Neural progenitor cell (in vitro differentiated cells): ENCODE measurements around the gene HSD11B1L. TPM values are rescaled to one million over a fixed set of nuclear protein-coding genes. Genes with fewer than 3 reads are reported as not detected.

Source experiments
- DNase-seq: peaks from one replicate; pipeline ENCODE4 v3.0.0-alpha.2; 2016; ENCODE audit warnings: low spot score
- H2AFZ ChIP-seq: fragments of 200-600 bp; sonication (generic); replicated peaks from 2 replicates; pipeline ENCODE4 v1.6.1; 2016; ENCODE audit warnings: antibody characterized with exemption
- H3F3A ChIP-seq: fragments of 200-600 bp; sonication (generic); 2 replicates; pipeline ENCODE4 v1.6.1; 2016; ENCODE audit warnings: antibody characterized with exemption, low read depth
- H3K27ac ChIP-seq: fragments of 200-600 bp; sonication (generic); 2 replicates; pipeline ENCODE4 v1.5.1; 2016; ENCODE audit warnings: mild to moderate bottlenecking
- H3K27me3 ChIP-seq: fragments of 200-600 bp; sonication (generic); 2 replicates; pipeline ENCODE4 v1.6.1; 2016; ENCODE audit warnings: mild to moderate bottlenecking, moderate library complexity
- H3K36me3 ChIP-seq: fragments of 200-600 bp; sonication (generic); 2 replicates; pipeline ENCODE4 v1.5.1; 2016
- H3K4me1 ChIP-seq: fragments of 200-600 bp; sonication (generic); 2 replicates; pipeline ENCODE4 v1.6.1; 2016; ENCODE audit warnings: mixed run types
- H3K4me2 ChIP-seq: fragments of 200-600 bp; sonication (generic); 2 replicates; pipeline ENCODE4 v1.6.1; 2016
- H3K4me3 ChIP-seq: fragments of 200-600 bp; sonication (generic); 2 replicates; pipeline ENCODE4 v1.5.1; 2016
- H3K79me2 ChIP-seq: fragments of 200-600 bp; sonication (generic); 2 replicates; pipeline ENCODE4 v1.6.1; 2016; ENCODE audit warnings: low read depth
- H3K9ac ChIP-seq: fragments of 200-600 bp; sonication (generic); 2 replicates; pipeline ENCODE4 v1.6.1; 2016
- H3K9me3 ChIP-seq: fragments of 200-600 bp; sonication (generic); 2 replicates; pipeline ENCODE4 v1.5.1; 2016; ENCODE audit warnings: low read depth
- H4K20me1 ChIP-seq: fragments of 200-600 bp; sonication (generic); 2 replicates; pipeline ENCODE4 v1.6.1; 2016; ENCODE audit warnings: low read depth
- H3K27ac Mint-ChIP-seq: 3 replicates; pipeline ENCODE4 v1.8.0; 2021; ENCODE audit warnings: mixed read lengths
- H3K27me3 Mint-ChIP-seq: 2 replicates; pipeline ENCODE4 v1.8.0; 2022; ENCODE audit warnings: low read depth, mild to moderate bottlenecking, inconsistent platforms, moderate library complexity, mixed read lengths; ENCODE audit not compliant: insufficient read depth
- H3K36me3 Mint-ChIP-seq: 3 replicates; pipeline ENCODE4 v1.8.0; 2021; ENCODE audit warnings: mixed read lengths
- H3K4me1 Mint-ChIP-seq: 3 replicates; pipeline ENCODE4 v1.8.0; 2021; ENCODE audit warnings: mixed read lengths
- H3K4me3 Mint-ChIP-seq: 3 replicates; pipeline ENCODE4 v1.8.0; 2021; ENCODE audit warnings: mild to moderate bottlenecking, moderate library complexity, mixed read lengths
- H3K9me3 Mint-ChIP-seq: 3 replicates; pipeline ENCODE4 v1.8.0; 2020; ENCODE audit warnings: mixed read lengths
- CTCF ChIP-seq: fragments of 200-600 bp; sonication (generic); IDR thresholded peaks from 2 replicates; pipeline ENCODE4 v1.5.1; 2017; ENCODE audit warnings: antibody characterized with exemption, mild to moderate bottlenecking
- EZH2 ChIP-seq: fragments of 200-600 bp; sonication (generic); IDR thresholded peaks from 2 replicates; pipeline ENCODE4 v1.6.1; 2017; ENCODE audit warnings: antibody characterized with exemption, mild to moderate bottlenecking, moderate library complexity
- EZH2phosphoT487 ChIP-seq: fragments of 200-600 bp; sonication (generic); IDR thresholded peaks from 2 replicates; pipeline ENCODE4 v1.6.1; 2017; ENCODE audit warnings: antibody characterized with exemption
- total RNA-seq: library from RNA; depleted of rRNA; stranded (reverse); fragments of >200 nt; gene quantifications from 2 replicates; pipeline ENCODE4 v1.2.3, GENCODE V29; 2015; ENCODE audit warnings: low replicate concordance

HSD11B1L gene
- total RNA-seq, 1 donor from 2014 or later, result 7.7 TPM

DNA sequence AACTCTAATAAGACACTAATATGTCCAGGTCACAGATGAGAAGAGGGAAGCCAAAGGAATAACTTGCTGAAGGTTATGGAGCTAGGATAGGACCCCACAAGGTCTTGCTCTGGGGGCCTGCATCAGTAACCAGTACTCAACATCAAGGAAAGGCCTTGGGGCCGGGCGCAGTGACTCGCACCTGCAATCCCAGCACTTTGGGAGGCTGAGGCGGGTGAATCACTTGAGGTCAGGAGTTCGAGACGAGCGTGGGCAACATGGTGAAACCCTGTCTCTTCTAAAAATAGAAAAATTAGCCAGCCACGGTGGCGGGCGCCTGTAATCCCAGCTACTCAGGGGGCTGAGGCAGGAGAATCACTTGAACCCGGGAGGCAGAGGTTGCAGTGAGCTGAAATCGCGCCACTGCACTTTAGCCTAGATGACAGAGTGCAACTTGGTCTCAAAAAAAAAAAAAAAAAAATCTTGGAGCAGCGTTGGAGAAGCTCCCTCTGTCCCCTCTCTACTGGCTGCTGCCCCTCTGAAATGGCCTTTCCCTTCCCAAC is 37.3 kb downstream of the HSD11B1L start:
- H3K27me3 Mint-ChIP-seq, result peaks cover 8% of the 10 kb centered on the region
- Histone ChIP-seq H3K27ac (no peak overlapping the region), H3K9me3 (no peaks in the 10 kb centered on the region), H3K4me2 (peak overlapping the region; percentile 100), H3K36me3 (no peaks in the 10 kb centered on the region), H3F3A (peaks cover 3% of the 10 kb centered on the region), H3K79me2 (peaks cover 60% of the 10 kb centered on the region), H3K4me1 (peaks cover 9% of the 10 kb centered on the region), H2AFZ (no peak overlapping the region), H3K4me3 (peak overlapping the region; percentile 98), H4K20me1 (peaks cover 41% of the 10 kb centered on the region), H3K27me3 (no peaks in the 10 kb centered on the region), H3K9ac (no peak overlapping the region)
- peaks cover 7% of the 10 kb centered on the region for H3K36me3 Mint-ChIP-seq
- DNase-seq, result no peak
- TF ChIP-seq CTCF (no peak), EZH2 (no peak), EZH2phosphoT487 (no peak)
- peak overlapping the region; percentile 95 for H3K4me3 Mint-ChIP-seq
- no peaks in the 10 kb centered on the region for H3K9me3 Mint-ChIP-seq
- no peak overlapping the region for H3K27ac Mint-ChIP-seq
- peaks cover 22% of the 10 kb centered on the region for H3K4me1 Mint-ChIP-seq

DNA sequence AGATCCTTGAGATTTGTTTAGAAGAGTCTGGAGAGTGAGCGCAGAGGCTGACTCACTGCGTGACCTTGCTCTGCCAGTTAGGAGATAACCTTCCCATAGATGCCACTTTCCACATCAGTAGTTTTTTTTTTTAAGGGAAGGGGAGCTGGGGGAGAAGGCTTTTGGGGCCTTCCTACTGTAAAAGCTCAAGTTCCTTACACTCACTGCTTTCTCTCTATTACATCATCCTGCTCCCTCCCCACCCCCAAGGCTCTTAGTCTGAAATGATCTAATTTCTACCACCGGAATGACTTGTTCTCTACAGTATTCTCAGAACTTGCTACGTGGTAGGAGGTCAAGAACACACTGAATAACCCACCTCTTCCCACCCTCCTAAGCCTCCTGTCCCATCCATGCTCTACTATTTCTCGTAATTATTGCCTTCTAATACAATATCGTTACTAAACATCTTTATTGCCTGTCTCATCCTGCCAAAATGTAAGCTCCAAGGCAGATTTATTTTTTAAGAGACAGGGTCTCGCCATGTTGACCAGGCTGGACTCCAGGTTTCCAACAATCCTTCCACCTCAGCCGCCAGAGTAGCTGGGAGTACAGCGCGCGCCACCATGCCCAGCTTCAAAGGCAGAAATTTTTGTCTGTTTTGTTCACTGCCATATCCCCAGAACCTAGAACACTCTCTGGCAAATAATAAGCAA is 37.9 kb downstream of the HSD11B1L start:
- Histone ChIP-seq H3K9me3 (no peaks in the 10 kb centered on the region), H3K4me2 (peak overlapping the region; percentile 100), H3K4me1 (peaks cover 9% of the 10 kb centered on the region), H2AFZ (no peak overlapping the region), H3K9ac (peak overlapping the region; percentile 91), H3K79me2 (peaks cover 59% of the 10 kb centered on the region), H3K4me3 (peak overlapping the region; percentile 98), H4K20me1 (peaks cover 41% of the 10 kb centered on the region), H3K27me3 (no peaks in the 10 kb centered on the region), H3F3A (peaks cover 3% of the 10 kb centered on the region), H3K27ac (no peak overlapping the region), H3K36me3 (no peaks in the 10 kb centered on the region)
- no peak for DNase-seq
- H3K27me3 Mint-ChIP-seq, result peaks cover 8% of the 10 kb centered on the region
- H3K9me3 Mint-ChIP-seq, result no peaks in the 10 kb centered on the region
- peaks cover 22% of the 10 kb centered on the region for H3K4me1 Mint-ChIP-seq
- H3K27ac Mint-ChIP-seq, result peak overlapping the region; percentile 57
- peaks cover 6% of the 10 kb centered on the region for H3K36me3 Mint-ChIP-seq
- TF ChIP-seq CTCF (no peak), EZH2 (no peak), EZH2phosphoT487 (no peak)
- H3K4me3 Mint-ChIP-seq, result peak overlapping the region; percentile 95

GRCh38 chr19:5719274-5719960 is 38.6 kb downstream of the HSD11B1L start:
- peaks cover 41% of the 10 kb centered on the region for H4K20me1 ChIP-seq
- Mint-ChIP-seq H3K27ac (peak overlapping the region; percentile 57), H3K27me3 (peaks cover 8% of the 10 kb centered on the region), H3K36me3 (peaks cover 3% of the 10 kb centered on the region), H3K4me3 (peak overlapping the region; percentile 95), H3K4me1 (peaks cover 22% of the 10 kb centered on the region), H3K9me3 (no peaks in the 10 kb centered on the region)
- no peaks in the 10 kb centered on the region for H3K27me3 ChIP-seq
- H3K4me3 ChIP-seq, result peak overlapping the region; percentile 98
- peak overlapping the region; percentile 70 for H3K27ac ChIP-seq
- peak overlapping the region; percentile 91 for H3K9ac ChIP-seq
- H3K79me2 ChIP-seq, result peaks cover 53% of the 10 kb centered on the region
- H2AFZ ChIP-seq, result no peak overlapping the region
- peaks cover 9% of the 10 kb centered on the region for H3K4me1 ChIP-seq
- H3K9me3 ChIP-seq, result no peaks in the 10 kb centered on the region
- H3F3A ChIP-seq, result peaks cover 3% of the 10 kb centered on the region
- no peaks in the 10 kb centered on the region for H3K36me3 ChIP-seq
- peak; percentile 40 for DNase-seq
- peak overlapping the region; percentile 100 for H3K4me2 ChIP-seq
- no peak for TF ChIP-seq EZH2
- TF ChIP-seq CTCF, result no peak
- no peak for TF ChIP-seq EZH2phosphoT487
